Stimulated activated CD4-positive, alpha-beta T cell treated with anti-CD3 and anti-CD28 coated beads, TNF-alpha, amount 100 ng/mL, for 48 hours (primary cell): ENCODE results near the gene CD72.
"Not testable (repeated sequence)": the region's sequence is repeated elsewhere in the genome, so short reads cannot be mapped to it uniquely, and the experiment has no call there.

Source experiments
- DNase-seq, 3 donors: peaks; one replicate each; pipeline ENCODE4 v3.0.0-alpha.2; 2020; ENCODE audit warnings: low read depth in 3 of 3

Gene CD72

GRCh38 chr9:35618854-35619799, 914 bp upstream of the CD72 start:
- DNase-seq, result peak in 2 of 3 donors; percentile 28 to 32

GRCh38 chr9:35617548-35617947, 665 bp downstream of the CD72 start:
- DNase-seq, result no peak

GRCh38 chr9:35616681-35617459, 1.3 kb downstream of the CD72 start:
- peak in 2 of 3 donors; percentile 24 to 59 for DNase-seq

GRCh38 chr9:35615981-35616680, 2.1 kb downstream of the CD72 start:
- no peak for DNase-seq

GRCh38 chr9:35612843-35613242, 5.4 kb downstream of the CD72 start:
- DNase-seq, result no peak

- not testable (repeated sequence) for DNase-seq
Observed at GRCh38 chr9:35612066-35612465, 6.1 kb downstream of the CD72 start.

GRCh38 chr9:35611230-35611797, 6.9 kb downstream of the CD72 start:
- peak in 2 of 3 donors; percentile 35 to 45 for DNase-seq

GRCh38 chr9:35609820-35610163, 8.4 kb downstream of the CD72 start:
- no peak for DNase-seq

GRCh38 chr9:35609001-35609819, 9.0 kb downstream of the CD72 start:
- no peak for DNase-seq

GRCh38 chr9:35608221-35608620, 10.0 kb downstream of the CD72 start:
- no peak for DNase-seq

- DNase-seq, result no peak
Observed at GRCh38 chr9:35606726-35607125, 11.5 kb downstream of the CD72 start.

GRCh38 chr9:35606138-35606504, 12.1 kb downstream of the CD72 start:
- no peak for DNase-seq

- DNase-seq, result peak in 1 of 3 donors; percentile 32
Observed at GRCh38 chr9:35605351-35606137, 12.7 kb downstream of the CD72 start.

GRCh38 chr9:35604578-35605350, 13.4 kb downstream of the CD72 start, which contains the start of gene TESK1:
TESK1 (plus strand) TSS chr9:35605262; CDS start chr9:35605620, 358 bp downstream.
- peak; percentile 56 to 87 (median 64) for DNase-seq

GRCh38 chr9:35603986-35604577, 14.1 kb downstream of the CD72 start:
- peak; percentile 98 to 99 (median 98) for DNase-seq

- no peak for DNase-seq
Observed at GRCh38 chr9:35603506-35603985, 14.7 kb downstream of the CD72 start.

- no peak for DNase-seq
Observed at GRCh38 chr9:35599763-35600604, 18.2 kb downstream of the CD72 start.
